Activated CD4-positive, CD25-positive, alpha-beta regulatory T cell treated with anti-CD3 and anti-CD28 coated beads, Interleukin-2, amount 50 U/mL, for 16 hours (primary cell): ENCODE results near the gene CPLANE2.
A peak's percentile ranks its signal among the peaks of the same experiment; 100 is the strongest.
"Not testable (repeated sequence)": the region's sequence is repeated elsewhere in the genome, so short reads cannot be mapped to it uniquely, and the experiment has no call there.

Experiments
- DNase-seq: peaks from one replicate; pipeline ENCODE4 v3.0.0-alpha.2; 2020; ENCODE audit warnings: low read depth, low spot score

CPLANE2 gene

GRCh38 chr1:16248603-16249516 lies 11.9 kb upstream of the CPLANE2 start:
- DNase-seq = no peak

- DNase-seq = no peak
Observed at GRCh38 chr1:16248007-16248436, 11.0 kb upstream of the CPLANE2 start.

GRCh38 chr1:16247441-16247840 lies 10.5 kb upstream of the CPLANE2 start:
- no peak for DNase-seq

GRCh38 chr1:16246961-16247360 lies 10.0 kb upstream of the CPLANE2 start:
- no peak for DNase-seq

- not testable (repeated sequence) for DNase-seq
Observed at GRCh38 chr1:16246239-16246638, 9.3 kb upstream of the CPLANE2 start.

GRCh38 chr1:16245476-16246196 lies 8.7 kb upstream of the CPLANE2 start:
- DNase-seq = no peak

GRCh38 chr1:16244650-16245285 lies 7.8 kb upstream of the CPLANE2 start:
- no peak for DNase-seq

- peak; percentile 61 for DNase-seq
Observed at GRCh38 chr1:16243936-16244649, 7.1 kb upstream of the CPLANE2 start.

GRCh38 chr1:16243215-16243610 lies 6.2 kb upstream of the CPLANE2 start:
- no peak for DNase-seq

- DNase-seq = no peak
Observed at GRCh38 chr1:16242556-16243214, 5.7 kb upstream of the CPLANE2 start.

- DNase-seq = no peak
Observed at GRCh38 chr1:16241221-16241708, 4.3 kb upstream of the CPLANE2 start.

GRCh38 chr1:16239972-16240491 lies 3.0 kb upstream of the CPLANE2 start:
- DNase-seq = no peak

- DNase-seq = no peak
Observed at GRCh38 chr1:16237343-16237830, 404 bp upstream of the CPLANE2 start.

GRCh38 chr1:16235944-16236510 lies 956 bp downstream of the CPLANE2 start:
- DNase-seq = peak; percentile 16

- no peak for DNase-seq
Observed at GRCh38 chr1:16235347-16235746, 1.6 kb downstream of the CPLANE2 start.

GRCh38 chr1:16233431-16233830 lies 3.6 kb downstream of the CPLANE2 start:
- DNase-seq = no peak

- DNase-seq = no peak
Observed at GRCh38 chr1:16232316-16232710, 4.7 kb downstream of the CPLANE2 start.

GRCh38 chr1:16231331-16232315 lies 5.4 kb downstream of the CPLANE2 start:
- DNase-seq = no peak

GRCh38 chr1:16230744-16231143 lies 6.2 kb downstream of the CPLANE2 start:
- no peak for DNase-seq
